Stimulated activated CD4-positive, alpha-beta T cell treated with anti-CD3 and anti-CD28 coated beads, Interleukin-1b, Interleukin-23, amount 100 ng/mL, for 48 hours (primary cell): Measurements from ENCODE around the gene URM1.

ENCODE experiments used
- DNase-seq: peaks from one replicate; pipeline ENCODE4 v3.0.0-alpha.2; 2020

The URM1 gene

GRCh38 chr9:128388150-128388549 is 17.0 kb downstream of the URM1 start:
- DNase-seq = no peak

GRCh38 chr9:128389395-128390149 is 18.4 kb downstream of the URM1 start:
- DNase-seq = no peak

- DNase-seq = no peak
Observed at GRCh38 chr9:128390150-128390812, 19.1 kb downstream of the URM1 start.

- no peak for DNase-seq
Observed at GRCh38 chr9:128390813-128391711, 19.9 kb downstream of the URM1 start.

- no peak for DNase-seq
Observed at GRCh38 chr9:128391956-128392301, 20.8 kb downstream of the URM1 start.

GRCh38 chr9:128392302-128393144 is 21.3 kb downstream of the URM1 start:
- DNase-seq = no peak

- DNase-seq = no peak
Observed at GRCh38 chr9:128393145-128393775, 22.1 kb downstream of the URM1 start.

- DNase-seq = no peak
Observed at GRCh38 chr9:128393970-128394369, 22.8 kb downstream of the URM1 start.

GRCh38 chr9:128394379-128395168 is 23.4 kb downstream of the URM1 start:
- no peak for DNase-seq

- no peak for DNase-seq
Observed at GRCh38 chr9:128396970-128397613, 25.9 kb downstream of the URM1 start.

- no peak for DNase-seq
Observed at GRCh38 chr9:128397831-128398230, 26.7 kb downstream of the URM1 start.

- DNase-seq = no peak
Observed at GRCh38 chr9:128399861-128400260, 28.7 kb downstream of the URM1 start.

- no peak for DNase-seq
Observed at GRCh38 chr9:128404560-128404959, 33.4 kb downstream of the URM1 start.

- DNase-seq = no peak
Observed at GRCh38 chr9:128405077-128405779, 34.1 kb downstream of the URM1 start.

- DNase-seq = no peak
Observed at GRCh38 chr9:128405780-128406171, 34.6 kb downstream of the URM1 start.

- DNase-seq = no peak
Observed at GRCh38 chr9:128406848-128407391, 35.7 kb downstream of the URM1 start.

- no peak for DNase-seq
Observed at GRCh38 chr9:128408963-128409431, 37.8 kb downstream of the URM1 start.

- DNase-seq = no peak
Observed at GRCh38 chr9:128409450-128409849, 38.3 kb downstream of the URM1 start.

GRCh38 chr9:128409978-128410377 is 38.8 kb downstream of the URM1 start:
- DNase-seq = no peak
